DMS53 treated with DMSO at 0.1 percent for 48 hours (cell line): ENCODE results near the gene MMP24.

Experiments
- DNase-seq: peaks from one replicate; lab custom pipeline; 2025; ENCODE audit not compliant: unreplicated experiment; lab: John Stamatoyannopoulos, UW

MMP24 gene

GRCh38 chr20:35277531-35278395 is 51.3 kb downstream of the MMP24 start, which contains the start of gene MMP24OS:
Gene MMP24OS, minus strand, starts transcription at chr20:35278122. Its CDS starts 193 bp downstream, at chr20:35277929.
- DNase-seq, result peak; percentile 82

- DNase-seq, result no peak
These were observed 52.5 kb downstream of the MMP24 start for GRCh38 chr20:35279040-35279439.

- DNase-seq, result no peak
These were observed 53.2 kb downstream of the MMP24 start for GRCh38 chr20:35279533-35280174.

- no peak for DNase-seq
These were observed 54.0 kb downstream of the MMP24 start for GRCh38 chr20:35280523-35280922.

GRCh38 chr20:35281506-35282101 is 55.1 kb downstream of the MMP24 start:
- DNase-seq, result no peak

- no peak for DNase-seq
These were observed 57.2 kb downstream of the MMP24 start for GRCh38 chr20:35283441-35284266.

- peak; percentile 66 for DNase-seq
These were observed 57.9 kb downstream of the MMP24 start, which contains the start of gene EIF6 for GRCh38 chr20:35284267-35284991. Gene EIF6, minus strand, starts transcription at chr20:35284772. Its CDS starts 285 bp downstream, at chr20:35284487.

- no peak for DNase-seq
These were observed 58.7 kb downstream of the MMP24 start for GRCh38 chr20:35284992-35285805.

- peak; percentile 35 for DNase-seq
These were observed 59.3 kb downstream of the MMP24 start for GRCh38 chr20:35285806-35286076.

- peak; percentile 37 for DNase-seq
These were observed 59.8 kb downstream of the MMP24 start for GRCh38 chr20:35286077-35286898.

- DNase-seq, result no peak
These were observed 60.5 kb downstream of the MMP24 start for GRCh38 chr20:35286899-35287508.

GRCh38 chr20:35287509-35288324 is 61.2 kb downstream of the MMP24 start:
- no peak for DNase-seq

- DNase-seq, result no peak
These were observed 62.0 kb downstream of the MMP24 start for GRCh38 chr20:35288325-35289060.

GRCh38 chr20:35290186-35290886 is 63.8 kb downstream of the MMP24 start:
- DNase-seq, result no peak

GRCh38 chr20:35290887-35291417 is 64.5 kb downstream of the MMP24 start:
- DNase-seq, result no peak
